Mucosa of descending colon (tissue), 3 donors: ENCODE data around the gene PNPLA7. TPM values are rescaled to one million over a fixed set of nuclear protein-coding genes. Genes with fewer than 3 reads are reported as not detected.
A peak's percentile ranks its signal among the peaks of the same experiment; 100 is the strongest.

Experiments
- ATAC-seq: fragments of 200-7000 bp; cut with Tn5 transposase; one replicate; pipeline ENCODE4 v1.9.1; 2020; ENCODE audit warnings: mild to moderate bottlenecking, moderate library complexity
- DNase-seq, 3 donors: peaks; one replicate each; pipeline ENCODE4 v3.0.0-alpha.2; 2020
- H3K36me3 ChIP-seq: fragments of 200-600 bp; one replicate; pipeline ENCODE4 v1.8.0; 2021; ENCODE audit warnings: low read depth, mild to moderate bottlenecking
- H3K4me1 ChIP-seq: fragments of 200-600 bp; one replicate; pipeline ENCODE4 v1.8.0; 2021; ENCODE audit warnings: low read depth, mild to moderate bottlenecking
- H3K4me3 ChIP-seq: fragments of 200-600 bp; one replicate; pipeline ENCODE4 v1.8.0; 2021; ENCODE audit warnings: mild to moderate bottlenecking
- H3K9me3 ChIP-seq: fragments of 200-600 bp; one replicate; pipeline ENCODE4 v1.8.0; 2021; ENCODE audit warnings: mild to moderate bottlenecking
- CTCF ChIP-seq: fragments of 200-600 bp; IDR thresholded peaks from one replicate; pipeline ENCODE4 v1.8.0; 2022; ENCODE audit warnings: antibody characterized with exemption, mild to moderate bottlenecking
- intact Hi-C, 2 donors: fragments of 100-400 bp; cut with DNase I in 1 of 2; cut with micrococcal nuclease in 1 of 2; formaldehyde crosslinking; loops; one replicate each; pipeline versions ENCODE4 v1.11.0 to v1.11.1; 2022; cut with DNase I, micrococcal nuclease
- total RNA-seq, 3 donors: library from RNA; stranded (reverse); fragmentation: NEBNext Ultra II Directional in 2 of 3; extraction: Animal tissue kit (Norgen Biotek cat#: 25700) in 2 of 3; gene quantifications; one replicate each; pipeline versions ENCODE4 v1.2.1 to v1.2.4, GENCODE V29; 2021 to 2023
- donor health status: DM: no; HTN: no; CAD: no; lungs with moderate emphysema.
- donor health status: DM: no; HTN: no; CAD: no.
- donor health status: DM: no; HTN: yes; CAD: no.

The PNPLA7 gene
- total RNA-seq, 3 donors from 2014 or later = 16.7 to 27.4 (median 17.2) TPM

- H3K4me1 ChIP-seq = peaks cover 5% of the 10 kb centered on the region
- DNase-seq = peak in 2 of 3 donors; percentile 11 to 27
- intact Hi-C loops = no loop called here
- ATAC-seq = no peak
- TF ChIP-seq CTCF = no peak
- no peaks in the 10 kb centered on the region for H3K36me3 ChIP-seq
- H3K9me3 ChIP-seq = no peaks in the 10 kb centered on the region
- H3K4me3 ChIP-seq = no peak overlapping the region
Measured at GRCh38 chr9:137485343-137486140, 64.7 kb downstream of the PNPLA7 start.

GRCh38 chr9:137484551-137485315 lies 65.5 kb downstream of the PNPLA7 start:
- Histone ChIP-seq H3K9me3 (no peaks in the 10 kb centered on the region), H3K36me3 (no peaks in the 10 kb centered on the region), H3K4me1 (peaks cover 5% of the 10 kb centered on the region), H3K4me3 (no peak overlapping the region)
- peak in 2 of 3 donors; percentile 21 to 39 for DNase-seq
- ATAC-seq = no peak
- TF ChIP-seq CTCF = no peak
- intact Hi-C loops = no loop called here

- H3K9me3 ChIP-seq = no peaks in the 10 kb centered on the region
- H3K4me1 ChIP-seq = no peaks in the 10 kb centered on the region
- TF ChIP-seq CTCF = no peak
- H3K36me3 ChIP-seq = no peaks in the 10 kb centered on the region
- intact Hi-C loops = no loop called here
- DNase-seq (peak; percentile 24 to 50 (median 35)), ATAC-seq (peak; percentile 40)
- H3K4me3 ChIP-seq = no peak overlapping the region
Measured at GRCh38 chr9:137482094-137482781, 68.0 kb downstream of the PNPLA7 start.

GRCh38 chr9:137480686-137481683 lies 69.2 kb downstream of the PNPLA7 start:
- no peaks in the 10 kb centered on the region for H3K36me3 ChIP-seq
- ATAC-seq (no peak), DNase-seq (peak in 2 of 3 donors; percentile 14 to 48)
- no peak for TF ChIP-seq CTCF
- H3K9me3 ChIP-seq = peaks cover 2% of the 10 kb centered on the region
- no peak overlapping the region for H3K4me3 ChIP-seq
- intact Hi-C loops = no loop called here
- H3K4me1 ChIP-seq = no peaks in the 10 kb centered on the region
